NB4 (cell line): ENCODE results near the gene PTCD1.
A peak's percentile ranks its signal among the peaks of the same experiment; 100 is the strongest.

Source experiments
- DNase-seq: peaks from one replicate; pipeline ENCODE4 v3.0.0; 2010; ENCODE audit warnings: low read depth
- H3K4me3 ChIP-seq: one replicate; pipeline ENCODE4 v1.5.1; 2011; ENCODE audit warnings: mild to moderate bottlenecking, low read depth, low read length, moderate library complexity
- CTCF ChIP-seq: IDR thresholded peaks from one replicate; pipeline ENCODE4 v1.5.1; 2012; ENCODE audit warnings: low read depth, low read length
- MYC ChIP-seq: IDR thresholded peaks from 2 replicates; pipeline ENCODE4 v1.6.1; 2011; ENCODE audit warnings: low read depth, low read length
- POLR2A ChIP-seq: IDR thresholded peaks from 2 replicates; pipeline ENCODE4 v1.6.1; 2011; ENCODE audit warnings: mild to moderate bottlenecking; ENCODE audit not compliant: insufficient read length; ENCODE audit errors: extremely low read depth
- TF ChIP-seq, protein P1 (sequence below): IDR thresholded peaks from 2 replicates; pipeline ENCODE4 v1.6.1; 2011; ENCODE audit warnings: low read depth, low read length

Gene PTCD1

DNA sequence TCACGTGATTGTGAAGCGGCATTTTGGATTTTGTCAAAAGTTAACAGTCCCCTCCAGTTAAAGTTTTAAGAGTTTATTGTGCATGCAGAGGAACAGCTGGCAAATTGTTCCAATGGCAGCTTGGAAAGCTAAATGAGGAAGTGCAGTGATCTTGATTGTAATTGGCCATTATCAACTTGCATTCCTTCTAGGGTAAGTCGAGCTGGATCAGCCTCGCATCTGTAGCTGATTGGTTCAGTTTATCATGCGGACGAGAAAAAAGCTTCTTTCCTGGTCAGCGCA is 34.7 kb upstream of the PTCD1 start:
- DNase-seq: peak; percentile 91

DNA sequence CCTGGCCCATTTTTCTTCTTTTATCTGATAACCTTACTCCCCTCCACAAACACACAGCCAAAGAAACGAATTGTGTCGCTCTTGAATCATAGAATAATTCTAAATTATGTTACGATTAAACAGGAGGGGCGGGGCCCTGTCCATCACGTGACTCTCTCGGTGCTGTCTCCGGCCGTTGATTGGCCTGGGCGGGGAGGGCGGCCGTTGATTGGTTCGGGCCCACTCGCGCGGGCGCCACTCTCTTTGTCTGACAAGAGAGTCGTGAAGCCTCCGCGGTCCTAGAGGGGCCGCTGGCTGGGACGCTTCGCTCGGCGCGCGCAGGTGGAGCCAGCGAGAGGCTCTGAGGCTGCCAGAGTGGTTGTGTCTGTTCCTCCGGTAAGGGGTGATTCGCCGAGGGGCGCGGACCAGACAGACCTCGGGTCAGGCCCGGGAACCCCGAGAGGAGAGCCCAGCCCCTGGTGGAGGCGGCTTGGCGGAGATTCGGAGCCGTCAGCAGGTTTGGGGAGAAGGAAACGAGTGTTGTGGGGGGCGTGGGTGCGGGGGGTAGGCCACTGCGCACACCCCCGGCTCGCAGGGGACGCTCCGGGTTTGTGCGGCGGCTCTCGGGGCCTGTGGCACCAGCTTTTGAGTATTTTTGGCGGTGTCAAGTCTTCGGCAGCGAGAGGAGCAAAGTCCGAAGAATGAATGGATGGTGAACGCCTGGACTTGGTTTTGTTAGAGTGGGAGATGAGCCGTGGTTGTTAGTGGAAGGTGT is 34.1 kb upstream of the PTCD1 start, which contains the start of gene ZNF789:
Gene ZNF789 (plus strand): TSS at position 330 of the 754 bp plus-strand sequence. CDS start 3,567 bp downstream, outside the sequence.
- H3K4me3 ChIP-seq: peak within 1 kb of the TSS; percentile 85
- TF ChIP-seq CTCF (no peak), MYC (peak; percentile 61), POLR2A (peak; percentile 87)
- TF ChIP-seq, protein P1, sequence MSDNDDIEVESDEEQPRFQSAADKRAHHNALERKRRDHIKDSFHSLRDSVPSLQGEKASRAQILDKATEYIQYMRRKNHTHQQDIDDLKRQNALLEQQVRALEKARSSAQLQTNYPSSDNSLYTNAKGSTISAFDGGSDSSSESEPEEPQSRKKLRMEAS: peak; percentile 96

More for the DNA sequence above, 34.7 kb upstream of the PTCD1 start:
- TF ChIP-seq POLR2A (no peak), MYC (peak; percentile 56; the same call in 1 of the 2 replicates)
- TF ChIP-seq, protein P1: peak; percentile 74; the same call in 1 of the 2 replicates
- peak overlapping the region; percentile 85 for H3K4me3 ChIP-seq

DNA sequence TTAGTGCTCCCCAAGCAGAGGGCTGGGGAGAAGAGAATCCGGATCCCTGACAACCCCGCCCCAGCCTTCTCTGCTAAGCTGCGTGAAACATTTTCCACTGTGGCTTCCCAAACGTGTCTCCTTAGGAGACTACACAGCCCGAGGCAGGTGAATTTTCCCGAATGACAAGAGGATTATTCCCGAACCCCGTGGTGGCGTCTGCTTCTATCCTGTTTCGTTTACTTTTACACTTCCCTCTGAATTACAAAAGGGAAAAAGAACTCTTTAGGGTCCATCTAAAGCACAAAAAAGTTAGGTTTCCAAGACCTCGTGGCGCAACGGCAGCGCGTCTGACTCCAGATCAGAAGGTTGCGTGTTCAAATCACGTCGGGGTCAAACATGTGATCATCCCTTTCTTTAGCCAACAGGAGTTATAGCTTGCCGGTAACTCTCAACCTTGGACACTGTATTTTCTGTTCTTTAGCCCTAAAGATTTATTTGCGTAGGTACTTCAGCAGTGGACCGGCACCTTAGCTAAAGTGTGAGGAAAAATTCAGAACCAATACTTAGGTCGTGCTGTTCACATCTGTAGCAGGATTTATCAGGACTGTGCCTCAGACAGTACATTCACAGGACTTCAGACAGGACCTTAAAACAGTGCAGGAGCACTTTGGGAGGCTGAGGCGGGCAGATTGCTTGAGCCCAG is 30.9 kb upstream of the PTCD1 start:
- DNase-seq: no peak
- H3K4me3 ChIP-seq: no peak overlapping the region
- TF ChIP-seq, protein P1: no peak
- no peak for TF ChIP-seq MYC
- TF ChIP-seq POLR2A: no peak
- TF ChIP-seq CTCF: no peak

More for the DNA sequence above, 34.1 kb upstream of the PTCD1 start, which contains the start of gene ZNF789:
- DNase-seq: peak; percentile 99

DNA sequence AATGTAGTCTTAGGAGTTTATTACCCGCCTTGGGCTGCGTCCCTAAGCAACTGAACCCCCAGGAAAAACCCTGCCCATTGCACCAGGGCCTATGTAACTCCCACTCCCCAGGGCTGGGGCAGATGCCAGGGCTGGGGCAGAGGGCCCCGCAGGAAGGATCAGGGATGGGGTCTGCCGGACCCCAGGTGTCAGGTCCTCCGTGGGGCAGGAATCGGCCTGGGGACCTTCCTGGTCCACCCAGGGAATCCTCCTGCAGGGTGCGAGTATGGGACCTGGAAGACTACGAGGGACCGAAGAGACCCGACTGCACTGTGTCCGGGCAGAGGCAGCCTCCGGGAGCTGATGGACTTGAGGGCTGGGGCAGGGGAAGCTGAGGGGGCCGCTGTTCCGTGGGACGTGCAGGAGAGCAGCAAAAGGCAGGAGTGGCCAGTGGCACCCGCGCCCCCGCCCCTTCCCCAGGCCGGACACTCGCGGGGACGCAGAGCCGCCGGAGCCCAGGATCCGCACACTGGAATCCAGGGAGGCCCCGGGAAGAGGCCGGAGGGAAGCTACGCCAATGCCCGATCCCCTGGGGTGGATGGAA is 29.8 kb upstream of the PTCD1 start:
- no peak overlapping the region for H3K4me3 ChIP-seq
- DNase-seq: no peak
- TF ChIP-seq POLR2A (no peak), MYC (no peak)

DNA sequence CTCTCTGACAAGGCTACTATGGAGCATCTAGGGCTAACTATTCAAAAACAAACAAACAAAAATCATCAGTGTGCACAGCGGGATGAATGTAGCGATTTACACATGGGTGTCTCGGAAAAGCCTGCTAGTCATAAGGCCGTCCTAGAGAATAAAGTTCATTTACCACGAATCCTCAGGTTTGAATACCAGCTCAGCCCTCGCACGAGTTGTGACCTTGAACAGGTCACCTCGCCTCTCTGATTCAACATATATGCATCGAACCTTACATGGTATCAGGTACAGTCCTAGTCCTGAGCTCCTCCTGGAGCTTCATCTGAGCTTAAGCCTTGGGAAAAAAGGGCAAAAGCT is 26.8 kb upstream of the PTCD1 start:
- no peak for DNase-seq
- H3K4me3 ChIP-seq: peak overlapping the region; percentile 98
- TF ChIP-seq, protein P1: no peak
- TF ChIP-seq POLR2A (no peak), CTCF (no peak), MYC (no peak)

DNA sequence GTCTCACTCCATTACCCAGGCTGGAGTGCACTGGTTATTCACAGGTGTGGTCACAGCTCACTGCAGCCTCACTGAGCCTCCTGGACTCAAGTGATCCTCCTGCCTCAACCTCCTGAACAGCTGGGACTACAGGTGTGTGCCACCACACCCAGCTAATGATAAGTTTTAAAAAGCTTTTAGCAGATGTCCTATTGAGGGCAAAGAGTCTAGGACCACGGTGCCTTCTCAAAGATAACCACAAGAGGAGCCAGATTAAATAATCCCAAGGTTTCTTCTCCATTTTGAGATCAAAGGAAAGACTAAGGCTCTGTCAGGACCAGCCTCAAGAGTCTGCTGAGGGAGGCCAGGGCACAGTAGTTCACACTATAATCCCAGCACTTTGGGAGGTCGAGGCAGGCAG is 22.6 kb upstream of the PTCD1 start:
- peak; percentile 23 for TF ChIP-seq CTCF
- TF ChIP-seq POLR2A: no peak
- DNase-seq: no peak
- H3K4me3 ChIP-seq: no peak overlapping the region
